ENCODE measurements around the gene GFRA1.

- no peak for TF ChIP-seq EZH2 (IDR thresholded peaks at IDR 0.05; ENCODE audit: low read length, missing control alignments)
- TF ChIP-seq CTCF (conservative IDR thresholded peaks at IDR 0.05 in 1 of 2, IDR thresholded peaks at IDR 0.05 in 1 of 2; ENCODE audit: low read depth in 1 of 2, low read length in 2 of 2): no peak
Measured at GRCh38 chr10:116049158-116049973, 223.6 kb downstream of the GFRA1 start.
